GOT3 (cell line): ENCODE measurements around the gene JAK2.
"Not testable (repeated sequence)": the region's sequence is repeated elsewhere in the genome, so short reads cannot be mapped to it uniquely, and the experiment has no call there.

Experiments used
- DNase-seq: peaks from one replicate; lab custom pipeline; 2025; ENCODE audit warnings: mixed read lengths; lab: John Stamatoyannopoulos, UW

Gene JAK2

DNA sequence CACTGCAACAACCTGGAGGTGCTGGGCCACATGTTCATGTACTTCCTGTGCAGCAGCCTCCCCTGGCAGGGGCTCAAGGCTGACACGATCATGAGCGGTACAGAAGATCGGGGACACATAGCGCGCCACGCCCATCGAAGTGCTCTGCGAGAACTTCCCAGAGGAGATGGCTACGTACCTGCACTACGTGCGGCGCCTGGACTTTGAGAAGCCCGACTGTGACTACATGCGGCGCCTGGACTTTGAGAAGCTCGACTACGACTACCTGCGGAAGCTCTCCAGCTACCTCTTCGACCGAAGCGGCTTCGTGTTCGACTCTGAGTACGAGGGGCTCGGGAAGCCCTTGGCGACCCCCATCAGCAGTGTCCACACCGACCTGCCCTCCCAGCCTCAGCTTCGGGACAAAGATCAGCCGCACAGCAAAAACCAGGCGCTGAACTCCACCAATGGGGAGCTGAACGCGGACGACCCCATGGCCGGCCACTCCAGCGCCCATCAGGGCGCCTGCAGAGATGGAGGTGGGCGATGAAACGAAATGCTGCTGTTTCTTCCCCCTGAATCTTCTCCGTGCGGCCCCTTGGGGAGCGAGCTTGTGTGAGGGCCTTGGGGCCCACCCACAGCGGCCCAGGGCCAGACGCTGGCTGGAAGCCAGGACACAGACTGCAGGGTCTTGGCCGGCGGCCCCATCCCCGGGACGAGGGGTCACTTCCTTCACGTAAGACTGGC, 56.5 kb downstream of the JAK2 start:
- no peak for DNase-seq

- no peak for DNase-seq
These were observed 57.6 kb downstream of the JAK2 start for GRCh38 chr9:5042661-5043178.

GRCh38 chr9:5043381-5043780, 58.3 kb downstream of the JAK2 start:
- no peak for DNase-seq

DNA sequence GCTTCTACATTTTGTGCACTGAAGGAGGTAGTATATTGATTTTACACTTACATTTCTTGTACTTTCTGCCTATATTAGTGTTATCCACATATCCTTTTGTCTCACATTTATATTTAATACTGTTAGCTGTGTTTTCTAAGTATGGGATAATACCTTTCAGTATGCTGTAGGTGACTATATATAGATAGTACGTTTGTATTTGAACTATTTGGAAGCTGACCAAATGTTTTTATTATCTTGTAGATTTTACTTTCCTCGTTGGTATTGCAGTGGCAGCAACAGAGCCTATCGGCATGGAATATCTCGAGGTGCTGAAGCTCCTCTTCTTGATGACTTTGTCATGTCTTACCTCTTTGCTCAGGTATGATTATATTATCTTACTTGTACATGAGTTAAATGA, 59.1 kb downstream of the JAK2 start:
- no peak for DNase-seq

DNA sequence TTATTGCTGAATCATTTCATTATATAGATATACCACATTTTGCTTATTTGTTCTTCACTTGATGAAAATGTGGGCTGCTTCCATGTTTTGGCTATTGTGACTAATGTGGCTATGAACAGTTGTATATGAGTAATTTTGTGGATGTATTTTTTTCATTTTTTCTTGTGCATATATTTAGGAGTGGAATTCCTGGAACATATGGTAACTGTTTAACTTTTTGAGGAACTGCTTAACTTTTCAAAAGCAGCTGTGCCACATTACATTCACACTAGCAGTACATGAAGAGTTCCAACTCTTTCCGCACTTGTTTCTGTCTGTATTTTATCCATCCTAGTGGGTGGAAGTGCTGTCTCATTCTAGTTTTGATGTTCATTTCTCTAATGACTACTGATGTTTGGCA, 67.8 kb downstream of the JAK2 start:
- no peak for DNase-seq

DNA sequence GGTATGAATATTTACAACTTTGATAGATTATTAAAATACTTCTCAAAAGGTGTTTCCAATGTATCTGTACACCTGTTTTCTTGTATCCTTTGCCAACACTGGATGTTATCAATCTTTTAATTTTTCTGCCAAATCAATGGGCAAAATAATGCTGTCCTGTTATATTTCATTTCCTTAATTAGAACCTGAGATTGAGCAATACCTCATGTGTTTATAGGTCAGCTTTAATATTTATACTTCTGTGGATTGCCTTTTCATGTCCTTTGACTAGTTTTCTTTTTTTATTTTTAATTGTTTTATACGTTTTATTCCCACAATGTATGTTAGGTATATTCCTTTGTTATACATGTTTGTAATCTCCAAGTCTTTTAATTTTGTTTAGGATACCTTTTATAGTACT, 77.6 kb downstream of the JAK2 start:
- no peak for DNase-seq

- no peak for DNase-seq
These were observed 87.8 kb downstream of the JAK2 start for GRCh38 chr9:5072871-5073270.

DNA sequence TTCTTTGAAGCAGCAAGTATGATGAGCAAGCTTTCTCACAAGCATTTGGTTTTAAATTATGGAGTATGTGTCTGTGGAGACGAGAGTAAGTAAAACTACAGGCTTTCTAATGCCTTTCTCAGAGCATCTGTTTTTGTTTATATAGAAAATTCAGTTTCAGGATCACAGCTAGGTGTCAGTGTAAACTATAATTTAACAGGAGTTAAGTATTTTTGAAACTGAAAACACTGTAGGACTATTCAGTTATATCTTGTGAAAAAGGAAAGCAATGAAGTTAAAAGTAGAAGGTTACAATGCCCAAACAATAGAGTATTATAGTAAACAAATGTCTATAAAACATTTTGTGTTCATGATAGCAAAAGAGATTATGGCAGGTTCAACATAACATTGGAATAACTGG, 88.6 kb downstream of the JAK2 start:
- DNase-seq, result no peak

GRCh38 chr9:5085993-5086392, 100.9 kb downstream of the JAK2 start:
- DNase-seq, result no peak

DNA sequence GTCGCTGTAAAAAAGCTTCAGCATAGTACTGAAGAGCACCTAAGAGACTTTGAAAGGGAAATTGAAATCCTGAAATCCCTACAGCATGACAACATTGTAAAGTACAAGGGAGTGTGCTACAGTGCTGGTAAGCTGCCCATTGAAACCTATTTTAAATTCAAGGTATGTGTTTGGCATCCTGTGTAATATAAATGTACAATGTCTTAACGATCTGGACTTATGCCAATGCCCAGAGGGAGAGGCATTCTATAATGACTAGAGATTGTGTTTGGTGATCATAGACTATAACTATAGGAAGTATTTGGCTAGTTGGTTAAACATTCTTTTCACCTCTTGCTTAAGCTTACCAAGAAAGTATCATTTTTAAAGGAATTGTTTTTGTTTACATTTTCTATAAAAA, 104.7 kb downstream of the JAK2 start:
- no peak for DNase-seq

- DNase-seq, result no peak
These were observed 110.7 kb downstream of the JAK2 start for GRCh38 chr9:5095795-5096194.

- DNase-seq, result no peak
These were observed 114.4 kb downstream of the JAK2 start for GRCh38 chr9:5099466-5099865.

DNA sequence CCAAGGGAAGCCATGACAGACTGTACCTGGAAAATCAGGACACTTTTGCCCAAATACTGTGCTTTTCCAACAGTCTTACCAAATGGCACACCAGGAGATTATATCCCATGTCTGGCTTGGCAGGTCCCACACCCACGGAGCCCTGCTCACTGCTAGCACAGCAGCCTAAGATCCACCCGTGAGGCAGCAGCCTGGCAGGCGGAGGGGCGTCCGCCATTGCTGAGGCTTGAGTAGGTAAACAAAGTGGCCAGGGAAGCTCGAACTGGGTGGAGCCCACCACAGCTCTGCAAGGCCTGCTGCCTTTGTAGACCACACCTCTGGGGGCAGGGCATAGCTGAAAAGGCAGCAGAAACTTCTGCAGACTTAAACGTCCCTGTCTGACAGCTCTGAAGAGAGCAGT, 116.1 kb downstream of the JAK2 start:
- DNase-seq, result not testable (repeated sequence)

DNA sequence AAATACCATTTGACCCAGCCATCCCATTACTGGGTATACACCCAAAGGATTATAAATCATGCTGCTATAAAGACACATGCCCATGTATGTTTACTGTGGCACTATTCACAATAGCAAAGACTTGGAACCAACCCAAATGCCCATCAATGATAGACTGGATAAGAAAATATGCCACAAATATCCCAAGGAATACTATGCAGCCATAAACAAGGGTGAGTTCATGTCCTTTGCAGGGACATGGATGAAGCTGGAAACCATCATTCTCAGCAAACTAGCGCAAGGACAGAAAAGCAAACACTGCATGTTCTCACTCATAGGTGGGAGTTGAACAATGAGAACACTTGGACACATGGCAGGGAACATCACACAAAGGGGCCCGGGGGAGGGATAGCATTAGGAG, 121.4 kb downstream of the JAK2 start:
- DNase-seq, result not testable (repeated sequence)

DNA sequence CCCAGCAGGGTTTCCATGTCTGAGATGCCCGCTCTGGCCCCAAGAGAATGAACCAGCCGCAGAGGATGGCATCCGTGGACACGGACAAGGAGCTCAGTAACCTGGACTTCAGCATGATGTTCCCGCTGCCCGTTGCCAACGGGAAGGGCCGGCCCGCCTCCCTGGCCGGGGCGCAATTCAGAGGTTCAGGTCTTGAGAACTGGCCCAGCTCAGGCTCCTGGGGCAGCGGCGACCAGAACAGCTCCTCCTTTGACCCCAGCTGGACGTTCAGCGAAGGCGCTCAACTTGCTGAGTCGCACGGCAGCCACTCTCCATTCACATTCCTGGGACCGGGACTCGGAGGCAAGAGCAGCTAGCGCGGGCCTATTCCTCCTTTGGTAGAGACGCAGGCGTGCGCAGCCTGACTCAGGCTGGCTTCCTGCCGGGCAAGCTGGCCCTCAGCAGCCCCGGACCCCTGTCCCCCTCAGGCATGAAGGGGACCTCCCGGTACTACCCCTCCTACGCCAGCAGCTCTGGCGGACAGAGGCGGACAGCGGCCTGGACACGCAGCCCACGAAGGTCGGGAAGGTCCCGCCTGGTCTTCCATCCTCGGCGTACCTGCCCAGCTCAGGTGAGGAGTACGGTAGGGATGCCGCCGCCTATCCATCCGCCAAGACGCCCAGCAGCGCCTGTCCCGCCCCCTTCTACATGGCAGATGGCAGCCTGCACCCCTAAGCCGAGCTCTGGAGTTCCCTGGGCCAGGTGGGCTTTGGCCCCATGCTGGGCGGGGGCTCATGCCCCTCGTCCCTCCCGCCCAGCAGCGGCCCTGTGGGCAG, 126.0 kb downstream of the JAK2 start:
- no peak for DNase-seq

DNA sequence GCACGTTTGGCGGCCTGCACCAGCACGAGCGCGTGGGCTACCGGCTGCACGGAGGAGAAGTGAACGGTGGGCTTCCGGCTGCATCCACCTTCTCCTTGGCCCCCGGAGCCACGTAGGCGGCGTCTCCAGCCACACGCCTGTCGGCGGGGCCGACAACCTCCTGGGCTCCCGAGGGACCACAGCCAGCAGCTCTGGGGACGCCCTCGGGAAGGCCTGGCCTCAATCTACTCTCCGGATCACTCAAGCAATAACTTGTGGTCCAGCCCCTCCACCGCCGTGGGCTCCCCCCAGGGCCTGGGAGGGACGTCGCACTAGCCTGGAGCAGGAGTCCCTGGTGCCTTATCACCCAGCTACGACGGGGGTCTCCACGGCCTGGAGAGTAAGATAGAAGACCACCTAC, 126.6 kb downstream of the JAK2 start:
- DNase-seq, result no peak

GRCh38 chr9:5112109-5112592, 127.1 kb downstream of the JAK2 start:
- no peak for DNase-seq

DNA sequence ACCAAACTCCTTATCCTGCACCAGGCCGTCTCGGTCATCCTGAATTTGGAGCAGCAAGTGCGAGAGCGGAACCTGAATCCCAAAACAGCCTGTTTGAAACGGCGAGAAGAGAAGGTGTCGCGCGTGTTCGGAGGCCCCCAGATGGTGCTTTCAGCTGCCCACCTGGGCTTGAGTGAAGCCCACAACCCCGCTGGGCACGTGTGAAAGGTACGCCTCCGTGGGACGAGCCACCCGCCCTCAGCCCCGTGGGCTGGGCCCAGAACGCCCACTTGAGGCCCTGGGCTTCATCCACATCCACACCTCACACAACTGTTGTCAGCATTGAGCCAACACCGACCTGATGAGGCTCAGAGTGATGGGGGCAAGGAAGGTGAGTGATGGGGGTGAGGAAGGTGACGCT, 127.6 kb downstream of the JAK2 start:
- DNase-seq, result no peak

- no peak for DNase-seq
These were observed 128.5 kb downstream of the JAK2 start for GRCh38 chr9:5113523-5113922.

- DNase-seq, result no peak
These were observed 129.1 kb downstream of the JAK2 start for GRCh38 chr9:5113994-5114748.

DNA sequence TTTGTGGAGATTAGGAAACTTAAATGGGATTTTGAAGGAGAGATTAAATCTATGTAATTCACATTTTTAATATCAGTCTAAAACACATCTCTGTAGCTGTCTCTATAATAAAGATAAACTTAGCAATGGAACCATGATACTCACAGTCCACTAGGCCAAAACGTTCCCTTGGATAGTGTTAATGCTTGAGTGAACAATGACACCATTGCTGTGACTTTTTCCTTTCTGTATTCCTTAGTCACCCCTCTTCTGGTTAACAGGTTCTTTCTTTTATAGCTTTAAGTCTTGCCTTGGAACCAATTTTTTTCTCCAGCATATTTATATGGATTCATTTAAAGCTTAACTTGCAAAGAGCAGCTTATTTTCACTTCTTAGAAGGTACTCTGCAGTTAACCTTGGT, 137.0 kb downstream of the JAK2 start:
- DNase-seq, result no peak

- no peak for DNase-seq
These were observed 137.4 kb downstream of the JAK2 start for GRCh38 chr9:5122516-5122915.
